Gastroesophageal sphincter (tissue), 4 donors: Measurements from ENCODE around the gene LILRA5. TPM values are rescaled to one million over a fixed set of nuclear protein-coding genes. Genes with fewer than 3 reads are reported as not detected.

Source experiments
- ATAC-seq: fragments of 150-250 bp; one replicate; pipeline ENCODE4 v1.9.1; 2016; ENCODE audit warnings: mild to moderate bottlenecking, moderate library complexity
- H3K27ac ChIP-seq, 4 donors: fragments of 200-600 bp; sonication (generic) in 3 of 4; 1 replicate in 3 of 4; 2 replicates in 1 of 4; pipeline ENCODE4 v1.5.1; 2016 to 2019
- H3K27me3 ChIP-seq: fragments of 200-600 bp; sonication (generic); one replicate; pipeline ENCODE4 v1.5.1; 2019
- H3K36me3 ChIP-seq, 2 donors: fragments of 200-600 bp; sonication (generic); one replicate each; pipeline ENCODE4 v1.5.1; 2019; ENCODE audit warnings: control low read depth in 1 of 2
- H3K4me1 ChIP-seq, 3 donors: fragments of 200-600 bp; sonication (generic); 1 replicate in 2 of 3; 2 replicates in 1 of 3; pipeline ENCODE4 v1.5.1; 2016 to 2019; ENCODE audit warnings: control low read depth in 2 of 3
- H3K4me3 ChIP-seq, 2 donors: fragments of 200-600 bp; sonication (generic); one replicate each; pipeline ENCODE4 v1.5.1; 2019; ENCODE audit warnings: mild to moderate bottlenecking in 1 of 2, moderate library complexity in 1 of 2
- H3K9me3 ChIP-seq, 3 donors: fragments of 200-600 bp; sonication (generic); one replicate each; pipeline ENCODE4 v1.5.1; 2017 to 2019; ENCODE audit warnings: control low read depth in 2 of 3
- EP300 ChIP-seq: sonication (generic); formaldehyde crosslinking; IDR thresholded peaks from one replicate; pipeline ENCODE4 v1.6.1; 2017; ENCODE audit warnings: antibody characterized with exemption, mild to moderate bottlenecking
- POLR2A ChIP-seq, 2 donors: fragments of 450-650 bp; IDR thresholded peaks; one replicate each; pipeline ENCODE4 v1.6.1; 2017; ENCODE audit warnings: antibody characterized with exemption in 2 of 2, mild to moderate bottlenecking in 2 of 2, moderate library complexity in 1 of 2
- POLR2AphosphoS5 ChIP-seq: sonication (generic); formaldehyde crosslinking; IDR thresholded peaks from one replicate; pipeline ENCODE4 v1.6.1; 2017; ENCODE audit warnings: antibody characterized with exemption
- WGBS, 2 donors: methylation state at CpG; one replicate each; pipeline ENCODE4 v1.1.5; 2018; ENCODE audit warnings: low coverage in 1 of 2; 5-methylcytosine and 5-hydroxymethylcytosine counted together
- total RNA-seq, 4 donors: library from RNA; depleted of rRNA; stranded (reverse); fragments of >200 nt; gene quantifications; one replicate each; pipeline ENCODE4 v1.1.0, GENCODE V29; 2016
- TF ChIP-seq, protein P1 (sequence below), 4 experiments: fragments of 200-600 bp in 2 of 4; fragments of 450-650 bp in 2 of 4; sonication (generic) in 1 of 4; IDR thresholded peaks; one replicate each; pipeline ENCODE4 v1.5.1; 2017 to 2019; ENCODE audit warnings: antibody characterized with exemption in 4 of 4, mild to moderate bottlenecking in 2 of 4, moderate library complexity in 2 of 4

Gene LILRA5
- total RNA-seq, 4 donors from 2014 or later, result 2.7 to 8.6 (median 2.8) TPM; not detected in 1

DNA sequence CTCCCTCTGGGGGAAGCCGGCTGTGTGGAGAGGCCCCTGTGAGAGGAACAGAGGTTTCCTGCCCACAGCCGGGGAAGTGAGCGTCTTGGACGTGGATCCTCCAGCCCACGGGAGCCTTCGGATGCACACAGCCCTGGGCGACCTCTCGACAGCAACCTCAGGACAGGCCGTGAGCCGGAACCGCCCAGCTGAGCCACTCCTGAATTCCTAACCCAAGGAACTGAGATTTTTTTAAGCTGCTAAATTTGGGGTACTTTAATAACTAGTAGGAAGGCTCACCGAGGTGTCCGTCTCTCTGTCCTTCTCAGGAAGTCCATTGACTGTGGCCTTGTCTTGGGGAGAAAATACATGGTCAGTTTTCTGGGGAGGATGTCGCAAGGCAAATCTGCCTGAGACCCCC is 42.7 kb upstream of the LILRA5 start:
- H3K4me3 ChIP-seq, result no peak overlapping the region
- 67% methylated on average over 2 to 6 of the region's 14 CpGs for WGBS, 2 donors
- H3K27me3 ChIP-seq, result peaks cover 27% of the 10 kb centered on the region
- TF ChIP-seq EP300 (no peak), POLR2AphosphoS5 (no peak), POLR2A (IDR thresholded peaks at IDR 0.05) (no peak)
- TF ChIP-seq, protein P1, sequence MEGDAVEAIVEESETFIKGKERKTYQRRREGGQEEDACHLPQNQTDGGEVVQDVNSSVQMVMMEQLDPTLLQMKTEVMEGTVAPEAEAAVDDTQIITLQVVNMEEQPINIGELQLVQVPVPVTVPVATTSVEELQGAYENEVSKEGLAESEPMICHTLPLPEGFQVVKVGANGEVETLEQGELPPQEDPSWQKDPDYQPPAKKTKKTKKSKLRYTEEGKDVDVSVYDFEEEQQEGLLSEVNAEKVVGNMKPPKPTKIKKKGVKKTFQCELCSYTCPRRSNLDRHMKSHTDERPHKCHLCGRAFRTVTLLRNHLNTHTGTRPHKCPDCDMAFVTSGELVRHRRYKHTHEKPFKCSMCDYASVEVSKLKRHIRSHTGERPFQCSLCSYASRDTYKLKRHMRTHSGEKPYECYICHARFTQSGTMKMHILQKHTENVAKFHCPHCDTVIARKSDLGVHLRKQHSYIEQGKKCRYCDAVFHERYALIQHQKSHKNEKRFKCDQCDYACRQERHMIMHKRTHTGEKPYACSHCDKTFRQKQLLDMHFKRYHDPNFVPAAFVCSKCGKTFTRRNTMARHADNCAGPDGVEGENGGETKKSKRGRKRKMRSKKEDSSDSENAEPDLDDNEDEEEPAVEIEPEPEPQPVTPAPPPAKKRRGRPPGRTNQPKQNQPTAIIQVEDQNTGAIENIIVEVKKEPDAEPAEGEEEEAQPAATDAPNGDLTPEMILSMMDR (IDR thresholded peaks at IDR 0.05), result no peak
- no peaks in the 10 kb centered on the region for H3K4me1 ChIP-seq
- no peak for ATAC-seq
- no peak overlapping the region for H3K27ac ChIP-seq
- no peaks in the 10 kb centered on the region for H3K9me3 ChIP-seq
- H3K36me3 ChIP-seq, result no peaks in the 10 kb centered on the region

DNA sequence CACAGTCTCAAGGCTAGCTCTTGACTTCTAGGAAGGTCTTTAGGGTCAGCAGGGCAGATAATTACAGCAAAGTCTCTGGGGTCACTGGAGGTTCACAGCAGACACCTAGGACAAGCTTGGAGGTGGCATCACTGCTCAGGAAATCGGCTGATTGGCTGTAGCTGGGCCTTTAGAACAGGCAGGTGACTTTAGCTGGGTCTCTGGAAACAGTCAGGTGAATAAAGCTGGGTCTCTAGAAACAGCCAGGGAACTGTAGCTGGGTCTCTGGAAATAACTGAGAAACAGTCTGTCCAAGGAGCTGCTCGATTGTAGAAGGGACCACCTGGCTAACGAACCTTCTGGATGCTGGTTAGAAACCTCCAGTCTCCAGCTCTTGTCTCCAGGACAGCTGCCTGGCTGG is 41.8 kb upstream of the LILRA5 start:
- no peak overlapping the region for H3K27ac ChIP-seq
- TF ChIP-seq POLR2A (IDR thresholded peaks at IDR 0.05) (no peak), POLR2AphosphoS5 (no peak), EP300 (no peak)
- TF ChIP-seq, protein P1 (IDR thresholded peaks at IDR 0.05), result no peak
- no peaks in the 10 kb centered on the region for H3K4me1 ChIP-seq
- WGBS, 2 donors, result 74% methylated on average over 3 of the region's 3 CpGs; no CpG with 5 or more reads in 1 of the 2 donors
- H3K36me3 ChIP-seq, result no peaks in the 10 kb centered on the region
- no peak for ATAC-seq
- H3K27me3 ChIP-seq, result peaks cover 27% of the 10 kb centered on the region
- H3K4me3 ChIP-seq, result no peak overlapping the region
- no peaks in the 10 kb centered on the region for H3K9me3 ChIP-seq

DNA sequence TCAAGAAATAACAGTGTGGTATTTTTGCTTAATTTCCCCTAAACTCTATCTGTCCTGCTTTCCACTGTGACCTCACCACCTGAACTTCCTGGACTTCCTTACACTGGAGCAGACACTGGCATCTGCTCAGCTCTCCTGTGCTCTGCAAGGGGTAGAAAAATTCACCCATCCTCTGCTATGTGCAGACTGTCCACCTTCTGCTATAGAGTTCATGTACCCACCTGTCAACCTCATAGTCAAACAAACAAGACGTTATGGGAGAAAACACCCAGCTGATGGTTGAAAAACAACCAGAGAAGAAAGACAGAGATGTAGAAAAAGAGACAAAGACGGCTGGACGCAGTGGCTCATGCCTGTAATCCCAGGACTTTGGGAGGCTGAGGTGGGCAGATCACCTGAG is 39.6 kb upstream of the LILRA5 start:
- no peak overlapping the region for H3K27ac ChIP-seq
- no peak overlapping the region for H3K4me3 ChIP-seq
- H3K9me3 ChIP-seq, result no peaks in the 10 kb centered on the region
- H3K27me3 ChIP-seq, result peaks cover 39% of the 10 kb centered on the region
- no peaks in the 10 kb centered on the region for H3K36me3 ChIP-seq
- no peak for ATAC-seq
- 80% methylated on average over 1 of the region's 3 CpGs; no CpG with 5 or more reads in 1 of the 2 donors for WGBS, 2 donors
- H3K4me1 ChIP-seq, result no peaks in the 10 kb centered on the region
- TF ChIP-seq POLR2A (IDR thresholded peaks at IDR 0.05) (no peak), POLR2AphosphoS5 (no peak), EP300 (no peak)
- TF ChIP-seq, protein P1 (IDR thresholded peaks at IDR 0.05), result no peak

DNA sequence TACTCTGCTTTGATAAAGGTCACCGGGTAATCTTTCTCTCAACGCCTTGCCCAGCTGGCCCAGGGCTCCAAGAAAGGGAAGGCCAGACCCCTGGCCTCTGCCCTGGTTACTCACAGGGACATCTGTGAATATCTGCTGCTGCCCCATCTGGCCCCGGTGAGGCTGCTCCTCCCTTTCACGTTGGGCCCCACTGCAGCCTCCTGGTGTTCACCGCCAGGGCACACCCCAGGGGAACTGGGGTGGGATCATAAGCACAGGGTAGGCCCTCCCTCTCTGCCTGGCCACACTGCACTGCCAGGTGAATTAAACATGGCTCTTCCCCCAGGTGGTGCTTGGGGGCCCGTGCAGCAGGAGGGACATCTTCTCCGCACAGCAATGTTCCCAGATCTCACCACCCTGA is 39.1 kb upstream of the LILRA5 start:
- 29% methylated on average over 3 of the region's 7 CpGs; no CpG with 5 or more reads in 1 of the 2 donors for WGBS, 2 donors
- no peaks in the 10 kb centered on the region for H3K36me3 ChIP-seq
- H3K9me3 ChIP-seq, result no peaks in the 10 kb centered on the region
- H3K4me3 ChIP-seq, result no peak overlapping the region
- no peak overlapping the region for H3K27ac ChIP-seq
- TF ChIP-seq, protein P1 (IDR thresholded peaks at IDR 0.05), result no peak
- TF ChIP-seq EP300 (no peak), POLR2AphosphoS5 (no peak)
- H3K4me1 ChIP-seq, result no peaks in the 10 kb centered on the region
- peaks cover 39% of the 10 kb centered on the region for H3K27me3 ChIP-seq
- no peak for ATAC-seq

DNA sequence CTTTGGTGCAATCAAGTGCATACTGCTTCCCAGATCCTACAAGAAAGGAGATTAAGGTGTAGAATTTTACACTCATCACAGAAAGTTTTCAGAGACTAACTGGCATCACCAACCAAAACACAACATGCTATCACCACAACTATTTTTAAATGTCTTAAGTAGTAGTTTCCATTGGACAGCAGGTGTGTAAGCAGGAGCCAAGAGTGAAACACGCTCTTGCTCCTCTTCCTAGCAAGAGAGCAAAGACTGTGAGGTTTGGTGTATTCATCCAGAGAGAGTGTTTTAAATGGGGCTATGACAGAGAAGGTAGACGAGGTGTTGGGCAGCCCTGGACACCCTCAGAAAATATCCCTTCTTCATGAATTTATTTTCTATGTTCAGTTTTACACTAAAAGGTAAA is 38.5 kb upstream of the LILRA5 start:
- 0 to 28% methylated on average over 1 to 2 of the region's 2 CpGs for WGBS, 2 donors
- TF ChIP-seq EP300, result no peak
- no peak for TF ChIP-seq POLR2A (IDR thresholded peaks at IDR 0.05)
- TF ChIP-seq, protein P1 (IDR thresholded peaks at IDR 0.05), result no peak
- TF ChIP-seq POLR2AphosphoS5, result no peak

More for the DNA sequence above, 38.5 kb upstream of the LILRA5 start:
- Histone ChIP-seq H3K27me3 (peaks cover 39% of the 10 kb centered on the region), H3K9me3 (no peaks in the 10 kb centered on the region), H3K4me3 (no peak overlapping the region), H3K36me3 (no peaks in the 10 kb centered on the region), H3K27ac (no peak overlapping the region), H3K4me1 (no peaks in the 10 kb centered on the region)
- ATAC-seq, result no peak
